Germinal center (tissue), 1 donor: ENCODE measurements around the gene RNFT2.
"Not testable (repeated sequence)": the region's sequence is repeated elsewhere in the genome, so short reads cannot be mapped to it uniquely, and the experiment has no call there.

Source experiments
- DNase-seq: peaks from one replicate; pipeline ENCODE4 v3.0.0; 2012; ENCODE audit warnings: mixed read lengths, low spot score

RNFT2 gene

DNA sequence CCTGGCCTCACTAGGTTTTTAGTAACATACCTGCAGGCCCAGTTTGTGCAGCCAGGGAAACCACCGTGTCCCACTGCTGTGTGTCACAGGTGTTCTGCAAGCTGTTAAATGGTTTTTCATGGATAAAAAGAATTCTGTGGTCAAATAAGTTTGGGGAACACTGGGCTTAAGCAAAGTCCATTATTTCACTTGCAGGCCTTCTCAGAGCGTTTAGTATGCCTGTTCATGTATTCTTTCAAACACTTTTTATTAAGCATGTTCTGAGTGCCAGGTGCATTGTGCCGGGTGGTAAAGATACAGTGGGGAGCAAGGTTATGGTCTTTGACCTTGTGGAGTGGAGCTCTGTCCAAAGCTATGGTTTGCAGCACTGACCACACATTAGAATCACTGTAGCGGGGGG lies 7.4 kb downstream of the RNFT2 start:
- no peak for DNase-seq

DNA sequence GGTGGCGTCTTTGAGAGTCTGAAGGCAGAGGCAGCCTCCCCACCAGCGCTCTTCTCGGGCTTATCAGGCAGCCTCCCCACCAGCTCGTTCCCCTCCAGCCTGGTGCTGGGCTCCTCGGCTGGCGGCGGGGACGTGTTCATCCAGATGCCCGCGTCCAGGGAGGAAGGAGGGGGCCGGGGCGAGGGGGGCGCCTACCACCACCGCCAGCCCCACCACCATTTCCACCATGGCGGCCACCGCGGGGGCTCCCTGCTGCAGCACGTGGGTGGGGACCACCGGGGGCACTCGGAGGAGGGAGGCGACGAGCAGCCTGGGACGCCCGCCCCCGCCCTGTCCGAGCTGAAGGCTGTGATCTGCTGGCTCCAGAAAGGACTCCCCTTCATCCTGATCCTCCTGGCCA lies 11.8 kb downstream of the RNFT2 start:
- no peak for DNase-seq

DNA sequence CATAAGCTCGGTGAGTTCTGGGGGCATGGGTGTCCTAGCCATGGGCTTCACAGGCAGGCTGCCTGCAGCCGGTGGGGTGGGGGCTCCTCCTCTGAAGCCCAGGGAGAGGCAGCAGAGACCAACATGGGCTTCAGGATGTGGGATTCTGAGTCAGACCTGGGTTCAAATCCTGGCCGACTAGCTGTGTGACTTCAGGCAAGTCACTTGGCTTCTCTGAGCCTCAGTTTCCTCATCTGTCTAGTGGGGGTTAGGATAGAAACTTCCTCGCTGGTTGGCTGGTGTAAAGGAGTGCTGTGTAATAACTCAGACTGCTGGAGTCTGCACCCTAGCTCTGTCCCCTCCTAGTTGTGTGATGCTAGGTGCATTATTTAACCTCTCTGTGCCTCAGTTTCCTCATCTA lies 12.2 kb downstream of the RNFT2 start:
- no peak for DNase-seq

DNA sequence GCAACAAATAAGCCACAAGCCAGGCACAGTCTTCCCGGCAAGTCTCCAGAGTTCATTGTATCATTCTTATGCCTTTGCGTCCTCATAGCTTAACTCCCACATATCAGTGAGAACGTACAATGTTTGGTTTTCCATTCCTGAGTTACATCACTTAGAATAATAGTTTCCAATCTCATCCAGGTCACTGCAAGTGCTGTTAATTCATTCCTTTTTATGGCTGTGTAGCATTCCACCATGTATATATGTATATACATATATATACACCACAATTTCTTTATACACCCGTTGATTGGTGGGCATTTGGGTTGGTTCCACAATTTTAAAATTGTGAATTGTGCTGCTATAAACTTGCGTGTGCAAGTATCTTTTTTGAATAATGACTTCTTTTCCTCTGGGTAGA lies 16.0 kb downstream of the RNFT2 start:
- not testable (repeated sequence) for DNase-seq

DNA sequence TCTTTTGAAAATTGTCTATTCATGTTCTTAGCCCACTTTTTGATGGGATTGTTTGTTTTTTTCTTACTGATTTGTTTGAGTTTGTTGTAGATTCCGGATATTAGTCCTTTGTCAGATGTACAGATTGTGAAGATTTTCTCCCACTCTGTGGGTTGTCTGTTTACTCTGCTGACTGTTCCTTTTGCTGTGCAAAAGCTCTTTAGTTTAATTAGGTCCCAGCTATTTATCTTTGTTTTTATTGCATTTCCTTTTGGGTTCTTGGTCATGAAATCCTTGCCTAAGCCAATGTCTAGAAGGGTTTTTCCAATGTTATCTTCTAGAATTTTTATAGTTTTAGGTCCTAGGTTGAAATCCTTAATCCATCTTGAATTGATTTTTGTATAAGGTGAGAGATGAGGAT lies 16.7 kb downstream of the RNFT2 start:
- DNase-seq: not testable (repeated sequence)

DNA sequence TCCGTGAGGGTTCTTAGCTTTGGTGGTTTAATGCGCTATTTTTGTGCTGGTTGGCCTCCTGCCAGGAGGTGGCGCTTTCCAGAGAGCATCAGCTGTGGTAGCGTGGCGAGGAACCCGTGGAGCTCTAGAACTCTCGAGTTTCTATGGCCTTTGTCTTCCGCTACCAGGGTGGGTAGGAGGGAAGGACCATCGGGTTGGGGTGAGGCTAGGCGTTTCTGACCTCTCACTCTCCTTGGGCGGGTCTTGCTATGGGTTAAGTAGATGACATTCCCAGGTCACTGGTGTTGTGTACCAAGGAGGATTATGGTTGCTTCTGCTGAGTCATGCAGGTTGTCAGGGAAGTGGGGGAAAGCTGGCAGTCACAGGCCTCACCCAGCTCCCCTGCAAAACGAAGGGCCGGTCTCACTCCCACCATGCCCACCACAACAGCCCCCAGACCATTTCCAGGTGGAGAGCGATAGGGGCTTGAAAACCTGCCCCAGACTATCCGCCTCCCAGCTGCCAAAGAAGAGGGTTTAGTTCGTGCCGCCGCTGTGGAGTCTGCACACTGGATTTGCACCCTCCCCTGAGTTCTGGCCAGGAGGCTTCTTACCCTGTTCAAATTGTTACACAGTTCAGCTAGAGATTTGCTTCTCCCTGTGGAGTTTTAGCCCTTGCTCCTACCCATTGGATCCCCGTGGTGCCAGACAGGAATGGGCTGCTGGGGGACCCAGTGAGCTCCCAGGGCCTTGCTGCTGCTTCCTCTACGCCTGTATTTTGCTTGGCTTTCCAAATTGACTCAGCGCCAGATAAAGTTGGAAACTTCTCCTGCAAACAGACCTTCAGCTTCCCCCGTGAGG lies 21.9 kb downstream of the RNFT2 start:
- DNase-seq: peak; percentile 17

DNA sequence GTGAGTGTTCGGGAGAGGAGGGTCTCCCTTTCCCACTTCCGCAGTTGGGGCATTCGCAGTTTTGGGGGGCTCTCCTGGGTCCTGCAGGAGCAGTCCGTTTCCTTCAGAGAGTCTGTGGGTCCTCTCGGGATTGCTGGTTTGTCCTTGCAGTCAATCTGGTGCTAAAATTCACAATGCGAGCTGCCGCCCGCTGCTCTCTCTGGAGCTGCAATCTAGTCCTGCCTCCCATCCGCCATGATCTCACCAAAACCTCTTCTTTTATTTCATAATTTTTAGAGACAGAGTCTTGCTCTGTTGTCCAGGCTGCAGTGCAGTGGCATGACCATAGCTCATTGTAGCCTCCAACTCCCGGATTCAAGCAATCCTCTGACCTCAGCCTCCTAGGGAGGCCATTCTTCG lies 22.5 kb downstream of the RNFT2 start:
- no peak for DNase-seq

DNA sequence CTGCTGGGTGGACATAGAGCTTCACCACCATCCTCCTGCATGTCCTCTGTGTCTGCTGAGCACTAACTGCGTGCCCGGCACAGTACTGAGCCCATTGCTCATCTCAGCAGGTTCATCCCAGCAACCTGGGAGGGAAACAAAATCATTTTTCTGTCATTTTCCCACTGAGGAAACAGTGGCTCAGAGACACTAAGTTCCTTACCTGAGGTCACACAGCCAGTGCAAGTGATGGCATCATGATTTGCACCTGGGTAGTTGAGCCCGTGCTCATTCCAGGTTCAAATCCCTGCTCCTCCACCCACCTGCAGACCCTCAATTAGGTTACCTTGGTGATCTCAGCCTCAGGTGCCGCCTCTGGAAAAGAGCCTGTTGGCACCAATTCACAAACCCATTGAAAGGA lies 23.4 kb downstream of the RNFT2 start:
- DNase-seq: no peak

DNA sequence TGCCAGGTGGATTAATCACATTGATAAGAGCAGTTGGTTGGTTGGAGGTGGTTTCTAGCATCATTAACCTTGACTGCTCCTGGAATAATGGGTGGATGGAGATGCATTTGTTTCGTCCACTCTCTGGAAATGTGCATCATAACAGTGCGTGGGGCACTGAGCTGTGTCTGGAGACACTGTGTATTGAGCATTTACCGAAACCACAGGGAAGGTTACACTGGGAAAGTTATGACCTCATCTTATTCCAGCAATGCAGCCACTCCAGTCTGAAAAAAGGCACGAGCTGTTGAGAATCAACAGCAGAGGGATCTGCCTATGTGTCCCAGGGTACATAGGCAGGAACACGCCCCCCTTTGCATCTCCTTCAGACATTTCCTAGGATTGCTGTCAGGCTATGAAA lies 27.2 kb downstream of the RNFT2 start:
- DNase-seq: no peak

DNA sequence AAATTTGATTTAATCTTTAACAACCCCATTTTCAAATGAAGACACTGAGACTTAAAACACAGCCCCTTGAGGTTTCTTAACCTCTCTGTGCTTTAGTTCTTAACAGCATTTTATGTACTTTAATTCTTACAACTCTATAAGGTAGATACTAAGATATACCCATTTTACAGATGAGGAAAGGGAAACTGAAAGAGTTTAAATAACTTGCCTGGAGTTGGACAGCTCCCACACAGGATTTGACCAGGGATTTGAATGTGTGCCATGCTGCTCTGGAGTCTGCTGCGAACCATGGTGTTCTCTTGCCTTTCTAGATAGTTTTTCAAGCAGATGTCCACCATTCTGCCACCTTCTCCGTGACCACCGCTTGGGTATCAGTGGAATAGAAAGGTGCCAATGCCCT lies 28.2 kb downstream of the RNFT2 start:
- DNase-seq: no peak

DNA sequence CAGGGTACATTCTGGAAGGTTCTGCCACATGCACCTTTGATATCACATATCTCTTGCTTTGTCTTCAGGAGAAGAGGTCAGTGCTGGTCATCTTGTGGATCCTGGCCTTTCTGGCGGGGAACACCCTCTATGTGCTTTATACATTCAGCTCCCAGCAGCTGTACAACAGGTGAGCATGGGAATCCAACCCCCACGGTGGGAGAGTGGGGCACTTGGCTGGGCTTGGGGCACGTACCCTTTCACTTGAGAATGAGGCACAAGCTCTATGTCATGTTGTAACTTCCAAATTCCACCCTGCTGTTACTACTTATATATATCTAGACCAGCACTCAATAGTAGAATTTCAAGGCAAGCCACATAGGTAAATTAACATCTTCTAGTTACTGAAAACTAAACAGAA lies 28.6 kb downstream of the RNFT2 start:
- no peak for DNase-seq

DNA sequence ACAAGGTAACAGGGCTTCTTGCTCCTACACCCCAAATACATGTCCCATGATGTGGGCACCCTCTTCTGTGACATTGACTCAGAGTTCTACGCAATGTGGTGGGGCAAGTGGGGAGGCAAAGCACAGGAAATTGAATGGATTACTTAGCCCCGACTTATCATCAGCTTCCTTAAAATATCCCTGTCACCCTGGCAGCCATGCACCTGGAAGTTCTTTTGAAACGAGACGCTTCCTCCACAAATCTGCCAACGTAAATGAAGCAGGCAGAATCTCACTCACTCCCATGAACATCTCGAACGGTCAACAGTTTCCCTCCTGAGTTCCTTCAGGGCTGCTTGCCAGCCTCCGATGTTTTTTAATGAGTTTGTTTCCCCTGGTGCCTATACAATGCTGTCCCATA lies 33.5 kb downstream of the RNFT2 start:
- no peak for DNase-seq

DNA sequence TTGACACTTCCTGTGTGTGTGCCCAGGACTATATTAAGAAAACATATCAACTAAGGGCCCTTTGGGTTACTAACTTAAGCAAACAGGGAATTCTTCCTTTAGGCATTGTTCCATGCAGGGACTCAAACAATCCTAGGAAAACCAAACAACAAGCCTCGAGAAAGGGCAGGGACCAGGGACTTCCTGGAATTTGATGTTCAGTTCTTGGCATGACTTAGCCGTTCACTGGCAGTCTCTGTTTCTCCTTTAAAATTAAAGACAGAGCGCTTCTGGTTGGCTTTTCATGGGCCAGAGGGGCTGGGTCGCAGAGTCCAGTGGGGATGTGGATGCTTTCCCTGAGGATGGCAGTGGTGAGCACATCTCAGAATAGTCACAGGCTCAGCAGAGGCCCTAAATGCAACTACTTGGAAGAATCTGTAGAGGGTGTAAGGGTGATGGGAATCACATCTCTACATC lies 35.2 kb downstream of the RNFT2 start:
- no peak for DNase-seq

DNA sequence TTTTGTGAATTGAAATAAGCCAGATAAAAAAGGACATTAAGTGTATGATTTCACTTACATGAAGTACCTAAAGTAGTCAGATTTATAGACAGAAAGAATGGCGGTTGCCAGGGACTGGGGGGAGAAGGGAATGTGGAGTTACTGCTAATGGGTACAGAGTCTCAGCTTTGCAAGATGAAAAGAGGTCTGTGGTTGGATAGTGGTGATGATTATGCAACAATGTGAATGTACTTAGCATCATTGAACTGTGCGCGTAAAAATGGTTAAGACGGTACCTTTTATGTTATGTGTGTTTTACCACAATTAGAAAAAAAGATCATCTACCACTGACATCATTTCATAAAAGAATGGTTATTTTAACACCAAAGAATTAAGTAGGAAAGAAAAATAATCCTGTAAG lies 35.9 kb downstream of the RNFT2 start:
- DNase-seq: no peak

DNA sequence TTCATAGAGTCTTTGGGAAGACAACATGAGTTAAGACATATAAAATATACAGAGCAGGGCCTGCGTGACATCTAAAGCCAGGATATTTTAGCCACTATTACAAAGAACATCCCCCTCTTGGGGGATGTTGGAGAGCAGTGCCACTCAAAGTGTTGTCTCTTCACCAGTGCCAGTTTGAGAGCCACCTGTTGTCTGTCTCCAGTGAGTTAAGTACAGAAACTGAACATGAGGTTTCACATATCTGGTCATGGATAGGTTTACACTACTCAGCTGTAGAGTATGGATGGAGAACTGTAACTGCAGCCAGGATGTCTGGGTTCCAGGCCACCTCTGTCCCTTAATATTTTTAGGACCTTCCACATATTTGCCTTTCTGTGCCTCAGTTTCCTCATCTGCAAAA lies 39.1 kb downstream of the RNFT2 start:
- DNase-seq: no peak

DNA sequence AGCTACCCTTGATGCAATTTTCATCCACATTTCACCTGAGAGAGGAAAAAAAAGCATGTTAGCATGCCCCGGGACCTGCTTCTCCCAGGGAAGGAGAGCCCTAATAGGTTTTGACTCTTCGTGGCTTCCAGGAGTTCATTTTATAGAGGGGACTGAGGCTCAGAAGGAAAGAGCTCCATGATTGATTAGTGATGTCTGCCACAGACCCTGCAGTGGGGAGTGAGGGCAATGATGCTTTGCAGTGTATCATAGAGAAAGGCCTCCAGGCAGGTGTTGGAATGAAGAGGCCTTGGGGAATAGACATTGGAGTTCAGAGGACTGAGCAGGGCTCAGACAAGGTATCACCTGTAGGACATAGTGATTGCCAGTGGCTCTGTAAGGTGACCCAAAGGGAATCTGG lies 41.5 kb downstream of the RNFT2 start:
- no peak for DNase-seq

DNA sequence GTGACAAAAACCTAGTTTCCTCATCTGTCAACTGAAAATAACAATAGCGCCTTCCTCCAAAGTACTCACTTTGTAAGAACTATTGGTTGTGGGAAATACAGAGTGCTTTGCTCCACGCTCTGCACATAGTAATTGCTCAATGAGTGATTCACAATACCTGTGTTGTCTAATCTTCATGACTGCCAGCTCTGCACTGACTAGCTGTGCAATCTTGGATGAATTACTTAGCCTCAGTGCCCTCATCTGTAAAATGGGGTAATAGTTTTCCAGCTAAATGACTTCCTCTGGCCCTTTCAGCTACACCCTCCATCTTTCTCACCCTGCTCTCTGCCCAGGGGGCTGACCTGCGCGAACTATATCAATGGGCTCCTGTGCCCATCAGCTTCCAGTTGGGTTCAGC lies 42.8 kb downstream of the RNFT2 start:
- DNase-seq: no peak

DNA sequence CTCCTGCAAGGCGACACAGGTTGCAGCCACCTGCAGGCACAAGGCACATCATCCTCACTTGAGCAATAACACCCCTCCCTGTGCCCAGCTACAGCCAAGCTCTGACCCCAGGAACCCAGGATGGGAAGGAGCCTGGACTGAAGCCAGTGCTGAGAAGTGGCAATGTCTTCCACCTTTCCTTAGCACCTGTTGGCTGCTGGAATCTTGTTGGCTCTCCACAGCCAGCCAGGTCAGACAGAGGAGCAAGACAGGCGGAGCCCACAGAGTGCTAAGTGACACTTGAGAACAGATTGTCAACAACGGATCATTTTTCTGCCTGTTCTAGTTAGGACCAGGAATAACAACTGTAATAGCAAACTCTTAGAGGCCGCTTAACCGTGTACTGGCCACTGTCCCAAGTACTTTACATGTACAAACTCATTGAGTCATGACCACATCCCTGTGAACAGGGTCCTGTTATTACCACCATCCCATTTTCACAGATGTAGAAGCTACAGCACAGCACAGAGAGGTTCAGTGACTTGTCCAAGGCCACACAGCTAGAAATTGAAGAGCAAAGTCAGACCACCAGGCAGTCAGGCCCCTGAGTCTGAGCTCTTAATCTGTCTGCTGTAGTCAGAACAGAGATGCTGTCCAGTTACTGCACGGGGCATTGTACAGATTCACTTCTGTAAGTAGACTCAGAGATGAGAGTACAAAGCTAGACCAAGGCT lies 45.6 kb downstream of the RNFT2 start:
- DNase-seq: no peak

DNA sequence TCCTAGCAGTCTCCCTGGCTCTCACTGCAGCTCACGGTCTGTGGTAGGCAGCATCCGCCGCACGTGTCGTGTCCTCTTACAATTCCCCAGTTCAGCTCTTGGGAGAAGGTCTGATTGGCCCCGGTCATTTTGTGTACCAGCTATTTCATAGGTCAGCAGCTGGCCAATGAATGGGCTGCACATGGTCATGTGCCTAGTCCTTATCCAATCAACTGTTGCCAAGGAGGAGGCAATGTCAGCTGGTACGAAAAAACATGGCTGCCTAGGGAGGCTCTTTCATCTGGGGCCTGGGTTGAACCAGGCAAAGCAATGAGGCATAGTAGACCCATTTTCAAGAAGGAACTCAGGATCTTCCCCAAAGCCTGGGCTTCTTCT lies 46.1 kb downstream of the RNFT2 start:
- no peak for DNase-seq

DNA sequence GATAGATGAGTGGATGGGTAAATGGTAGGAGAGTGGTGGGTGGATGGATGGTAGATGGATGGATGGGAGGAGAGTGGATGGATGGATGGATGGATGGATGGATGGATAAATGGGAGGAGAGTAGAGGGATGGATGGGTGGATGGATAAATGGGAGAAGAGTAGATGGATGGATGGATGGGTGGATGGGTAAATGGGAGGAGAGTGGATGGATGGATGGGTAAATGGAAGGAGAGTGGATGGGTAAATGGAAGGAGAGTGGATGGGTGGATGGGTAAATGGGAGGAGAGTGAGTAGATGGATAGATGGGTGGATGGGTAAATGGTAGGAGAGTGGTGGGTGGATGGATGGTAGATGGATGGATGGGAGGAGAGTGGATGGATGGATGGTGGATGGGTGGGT lies 51.4 kb downstream of the RNFT2 start:
- DNase-seq: not testable (repeated sequence)

DNA sequence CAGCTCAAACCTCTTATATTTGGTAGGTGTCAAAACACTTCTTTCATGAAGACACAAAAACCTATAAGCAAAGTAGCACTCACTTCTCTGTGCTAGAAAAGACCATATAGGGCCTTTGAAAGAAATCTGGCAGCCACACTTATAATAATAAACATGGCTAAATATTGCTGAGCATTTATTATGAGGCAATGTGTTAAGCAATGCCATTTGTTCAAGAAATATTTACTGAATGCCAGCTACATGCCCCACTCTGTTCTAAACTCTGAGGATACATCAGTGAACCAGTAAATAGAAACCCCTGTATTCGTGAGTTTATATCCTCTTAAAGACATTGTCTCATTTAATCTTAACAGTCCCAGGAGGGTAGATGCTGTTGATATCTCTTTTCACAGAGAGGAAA lies 52.0 kb downstream of the RNFT2 start:
- DNase-seq: no peak

DNA sequence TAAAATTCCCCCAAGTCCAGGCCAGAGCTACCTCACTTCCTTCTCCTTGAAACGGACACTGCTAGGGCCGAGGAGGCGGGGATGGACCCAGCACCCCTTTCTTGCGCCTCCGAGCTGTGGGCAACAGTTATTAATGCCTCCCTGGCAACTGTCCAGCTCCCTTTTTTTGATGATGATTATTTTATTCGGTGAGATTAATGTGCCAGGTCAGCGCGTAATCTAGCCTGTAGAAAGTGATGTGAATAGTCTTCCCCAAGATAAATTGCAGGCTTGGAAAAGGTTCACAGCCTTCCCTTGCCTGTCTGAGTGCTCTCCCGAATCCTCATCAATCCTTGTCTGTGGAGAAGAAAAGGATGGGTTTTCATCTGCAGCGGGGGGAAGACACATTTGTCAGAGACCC lies 54.3 kb downstream of the RNFT2 start:
- DNase-seq: no peak

DNA sequence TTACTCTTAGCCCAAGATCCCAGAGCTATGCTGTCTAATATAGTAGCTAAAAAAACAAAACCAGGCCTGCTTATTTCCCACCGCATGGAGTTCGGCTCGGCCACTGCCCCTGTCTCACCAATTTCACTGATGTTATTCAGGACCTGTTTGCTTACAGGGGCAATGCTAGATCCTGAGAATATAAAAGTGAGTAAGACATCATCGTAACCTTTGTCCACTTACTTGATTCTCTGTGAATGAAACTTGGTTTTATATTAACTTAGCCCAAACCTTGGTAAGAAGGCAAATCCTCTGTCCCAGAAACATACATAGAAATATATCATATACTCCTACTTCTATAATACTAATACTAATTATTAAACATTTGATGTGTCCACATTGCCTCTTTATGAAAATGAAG lies 56.6 kb downstream of the RNFT2 start:
- DNase-seq: no peak

DNA sequence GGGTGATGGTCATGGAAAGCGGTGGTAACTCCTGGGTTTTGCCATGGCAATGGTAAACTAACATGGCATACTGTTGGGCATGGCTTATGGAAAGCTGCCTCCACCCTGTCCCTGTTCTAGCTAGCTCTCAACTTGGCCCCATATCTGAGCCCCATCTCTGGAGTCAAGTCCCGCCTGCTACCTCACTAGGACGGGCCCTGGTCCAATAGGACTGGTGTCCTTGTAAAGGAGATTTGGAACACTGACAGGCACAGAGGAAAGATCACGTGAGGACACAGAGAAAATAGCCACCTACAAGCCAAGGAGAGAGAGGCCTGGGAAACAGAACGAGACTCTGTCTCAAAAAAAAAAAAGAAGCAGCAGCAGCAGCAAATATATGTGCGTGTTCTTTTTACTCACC lies 59.8 kb downstream of the RNFT2 start:
- DNase-seq: no peak
